ENCODE data around the gene CBLN1.

- TF ChIP-seq POLR2A (IDR thresholded peaks at IDR 0.05) (no peak), CTCF (IDR thresholded peaks at IDR 0.05) (no peak)
Measured at GRCh38 chr16:49275870-49276269, 5.8 kb downstream of the CBLN1 start.

All from esophagus squamous epithelium (tissue), 4 donors.